GM23248 (cell line): ENCODE results near the gene BCKDK.

Source experiments
- EZH2 ChIP-seq: fragments of 200-600 bp; sonication (generic); IDR thresholded peaks from 2 replicates; pipeline ENCODE4 v1.6.1; 2018; ENCODE audit warnings: antibody characterized with exemption, mild to moderate bottlenecking; ENCODE audit not compliant: insufficient read depth, poor library complexity, severe bottlenecking
- EZH2phosphoT487 ChIP-seq: fragments of 200-600 bp; sonication (generic); IDR thresholded peaks from 2 replicates; pipeline ENCODE4 v1.6.1; 2018; ENCODE audit warnings: antibody characterized with exemption, moderate library complexity, mild to moderate bottlenecking, low read depth; ENCODE audit not compliant: insufficient read depth

- TF ChIP-seq EZH2 (no peak), EZH2phosphoT487 (no peak)
Measured at GRCh38 chr16:31067342-31067741, 40.8 kb upstream of the BCKDK start.
